Tibial artery (tissue), 4 donors: ENCODE results near the gene MED8.

ENCODE experiments used
- DNase-seq, 2 donors: peaks; one replicate each; pipeline ENCODE4 v3.0.0-alpha.2; 2019
- H3K27ac ChIP-seq, 2 donors: fragments of 200-600 bp; sonication (generic) in 1 of 2; 1 replicate in 1 of 2; 2 replicates in 1 of 2; pipeline ENCODE4 v1.5.1; 2018 to 2019; ENCODE audit warnings: mild to moderate bottlenecking in 1 of 2
- H3K27me3 ChIP-seq, 2 donors: fragments of 200-600 bp; sonication (generic) in 1 of 2; one replicate each; pipeline versions ENCODE4 v1.5.1 to v1.6.0; 2016 to 2019
- H3K36me3 ChIP-seq, 3 donors: fragments of 200-600 bp; sonication (generic) in 2 of 3; one replicate each; pipeline ENCODE4 v1.5.1; 2016 to 2019; ENCODE audit warnings: mild to moderate bottlenecking in 2 of 3
- H3K4me1 ChIP-seq, 4 donors: fragments of 200-600 bp; sonication (generic) in 2 of 4; 1 replicate in 3 of 4; 2 replicates in 1 of 4; pipeline ENCODE4 v1.5.1; 2016 to 2019
- H3K4me3 ChIP-seq, 2 donors: fragments of 200-600 bp; sonication (generic) in 1 of 2; 1 replicate in 1 of 2; 2 replicates in 1 of 2; pipeline ENCODE4 v1.5.1; 2018 to 2019; ENCODE audit warnings: mild to moderate bottlenecking in 2 of 2
- H3K9me3 ChIP-seq, 3 donors: fragments of 200-600 bp; sonication (generic) in 1 of 3; one replicate each; pipeline ENCODE4 v1.5.1; 2016 to 2019
- intact Hi-C: fragments of 100-400 bp; cut with DNase I; formaldehyde crosslinking; loops from one replicate; pipeline ENCODE4 v1.15.0; 2023; ENCODE audit warnings: low total_unique reads
- TF ChIP-seq, protein P1 (sequence below), 2 experiments: fragments of 200-600 bp in 1 of 2; fragments of 450-650 bp in 1 of 2; IDR thresholded peaks; one replicate each; pipeline ENCODE4 v1.5.1; 2017 to 2019; ENCODE audit warnings: antibody characterized with exemption in 2 of 2, mild to moderate bottlenecking in 1 of 2, moderate library complexity in 1 of 2

Gene MED8

DNA sequence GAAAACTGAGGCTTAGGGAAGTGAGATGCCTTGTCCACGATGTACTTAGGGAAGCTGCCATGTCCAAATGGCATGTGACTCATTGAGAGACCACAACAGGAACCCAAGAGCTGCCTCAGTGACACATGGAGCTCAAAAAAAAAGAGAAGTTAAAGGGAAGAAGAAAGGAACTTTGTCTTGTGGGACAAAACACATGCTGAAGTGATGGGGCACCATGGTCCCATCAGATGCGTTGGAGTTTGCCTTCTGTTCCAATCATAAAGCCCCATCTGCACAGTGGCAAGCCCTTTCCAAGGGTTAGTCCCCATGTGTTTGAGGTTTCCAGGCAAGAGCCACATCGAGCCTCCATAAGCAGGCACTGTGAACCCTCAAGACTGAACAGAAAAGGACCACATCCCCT is 8.0 kb downstream of the MED8 start:
- TF ChIP-seq, protein P1, sequence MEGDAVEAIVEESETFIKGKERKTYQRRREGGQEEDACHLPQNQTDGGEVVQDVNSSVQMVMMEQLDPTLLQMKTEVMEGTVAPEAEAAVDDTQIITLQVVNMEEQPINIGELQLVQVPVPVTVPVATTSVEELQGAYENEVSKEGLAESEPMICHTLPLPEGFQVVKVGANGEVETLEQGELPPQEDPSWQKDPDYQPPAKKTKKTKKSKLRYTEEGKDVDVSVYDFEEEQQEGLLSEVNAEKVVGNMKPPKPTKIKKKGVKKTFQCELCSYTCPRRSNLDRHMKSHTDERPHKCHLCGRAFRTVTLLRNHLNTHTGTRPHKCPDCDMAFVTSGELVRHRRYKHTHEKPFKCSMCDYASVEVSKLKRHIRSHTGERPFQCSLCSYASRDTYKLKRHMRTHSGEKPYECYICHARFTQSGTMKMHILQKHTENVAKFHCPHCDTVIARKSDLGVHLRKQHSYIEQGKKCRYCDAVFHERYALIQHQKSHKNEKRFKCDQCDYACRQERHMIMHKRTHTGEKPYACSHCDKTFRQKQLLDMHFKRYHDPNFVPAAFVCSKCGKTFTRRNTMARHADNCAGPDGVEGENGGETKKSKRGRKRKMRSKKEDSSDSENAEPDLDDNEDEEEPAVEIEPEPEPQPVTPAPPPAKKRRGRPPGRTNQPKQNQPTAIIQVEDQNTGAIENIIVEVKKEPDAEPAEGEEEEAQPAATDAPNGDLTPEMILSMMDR (IDR thresholded peaks at IDR 0.05): no peak
- H3K27ac ChIP-seq: no peak overlapping the region
- intact Hi-C loops: loop anchor here (10.0 kb wide), 1 partner anchor 157 kb away; no protein-coding TSS in a partner anchor
- no peaks in the 10 kb centered on the region for H3K9me3 ChIP-seq
- no peak overlapping the region for H3K4me3 ChIP-seq
- H3K4me1 ChIP-seq: no peaks in the 10 kb centered on the region
- peak in 1 of 2 donors; percentile 36 for DNase-seq
- no peaks in the 10 kb centered on the region for H3K27me3 ChIP-seq
- H3K36me3 ChIP-seq: peaks cover 33 to 77% (median 51%) of the 10 kb centered on the region in 3 donors

DNA sequence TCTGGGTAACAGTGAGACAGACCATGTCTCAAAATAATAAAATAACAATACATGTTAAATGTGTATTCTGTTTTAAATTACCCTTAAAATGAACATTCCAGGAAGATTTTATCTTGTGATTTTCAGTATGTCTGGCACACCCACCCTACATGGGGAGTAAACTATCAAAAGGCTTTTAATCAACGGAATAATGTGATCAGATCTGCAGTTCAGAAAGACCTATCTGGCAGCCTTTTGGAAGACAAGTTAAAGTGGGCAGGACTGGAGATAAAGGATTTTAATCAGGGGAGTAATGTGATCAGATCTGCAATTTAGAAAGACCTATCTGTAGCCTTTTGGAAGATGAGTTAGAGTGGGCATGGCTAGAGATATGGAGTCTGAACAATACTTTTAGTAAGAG is 10.1 kb downstream of the MED8 start:
- no peak for DNase-seq
- TF ChIP-seq, protein P1 (IDR thresholded peaks at IDR 0.05): no peak
- Histone ChIP-seq H3K9me3 (no peaks in the 10 kb centered on the region), H3K27me3 (no peaks in the 10 kb centered on the region), H3K27ac (no peak overlapping the region), H3K4me3 (no peak overlapping the region), H3K4me1 (no peaks in the 10 kb centered on the region), H3K36me3 (peaks cover 12 to 55% (median 33%) of the 10 kb centered on the region in 3 donors)
- intact Hi-C loops: no loop called here

DNA sequence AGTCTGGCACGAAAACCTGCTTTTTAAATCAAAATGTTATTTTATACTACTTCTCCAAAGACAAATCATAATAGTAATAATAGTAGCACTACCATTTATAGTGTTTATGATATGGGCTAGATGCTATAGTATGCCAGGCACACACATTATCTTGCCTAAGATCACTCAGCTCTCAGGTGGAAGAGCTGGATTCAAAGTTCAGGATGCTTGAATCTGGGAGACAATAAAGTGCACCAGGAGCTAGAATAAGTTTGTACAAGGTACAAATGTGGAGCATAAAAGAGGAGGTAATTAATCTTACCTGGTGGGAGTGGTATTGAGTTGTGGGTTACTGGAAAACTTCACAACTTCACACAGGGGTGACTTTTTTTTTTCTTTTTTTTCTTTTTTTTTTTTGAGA is 11.8 kb downstream of the MED8 start:
- Histone ChIP-seq H3K36me3 (peaks cover 2 to 45% (median 17%) of the 10 kb centered on the region in 3 donors), H3K4me1 (no peaks in the 10 kb centered on the region), H3K9me3 (no peaks in the 10 kb centered on the region), H3K4me3 (no peak overlapping the region), H3K27me3 (no peaks in the 10 kb centered on the region), H3K27ac (no peak overlapping the region)
- TF ChIP-seq, protein P1 (IDR thresholded peaks at IDR 0.05): no peak
- intact Hi-C loops: no loop called here
- no peak for DNase-seq

DNA sequence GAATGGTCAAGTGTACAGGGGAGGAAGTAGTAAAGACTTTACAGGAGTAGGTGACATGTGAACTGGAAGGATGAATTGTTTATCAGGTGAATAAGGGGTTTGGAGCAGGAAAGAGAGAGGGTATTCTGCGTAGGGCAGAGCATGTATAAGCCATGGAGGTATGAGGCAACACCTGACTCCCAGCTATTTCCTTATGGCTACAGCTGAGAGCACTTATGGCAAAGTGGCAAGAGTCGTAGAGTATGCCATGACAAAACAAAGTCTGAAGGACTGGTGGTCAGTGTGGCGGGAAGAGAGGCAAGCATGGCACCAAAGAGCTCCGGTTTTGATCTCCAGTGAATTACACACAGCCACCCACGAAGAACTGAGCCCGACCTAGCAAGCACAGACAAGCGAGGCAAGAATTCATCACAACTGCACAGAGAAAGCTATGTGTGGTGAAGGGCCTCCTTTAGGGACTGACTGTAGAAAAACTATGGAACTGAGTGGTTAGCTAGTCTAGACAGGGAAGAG is 12.8 kb downstream of the MED8 start:
- Histone ChIP-seq H3K4me3 (no peak overlapping the region), H3K27me3 (no peaks in the 10 kb centered on the region), H3K4me1 (no peaks in the 10 kb centered on the region), H3K36me3 (peaks cover 0 to 35% (median 6%) of the 10 kb centered on the region in 3 donors), H3K9me3 (no peaks in the 10 kb centered on the region), H3K27ac (no peak overlapping the region)
- intact Hi-C loops: no loop called here
- no peak for DNase-seq
- TF ChIP-seq, protein P1 (IDR thresholded peaks at IDR 0.05): no peak

DNA sequence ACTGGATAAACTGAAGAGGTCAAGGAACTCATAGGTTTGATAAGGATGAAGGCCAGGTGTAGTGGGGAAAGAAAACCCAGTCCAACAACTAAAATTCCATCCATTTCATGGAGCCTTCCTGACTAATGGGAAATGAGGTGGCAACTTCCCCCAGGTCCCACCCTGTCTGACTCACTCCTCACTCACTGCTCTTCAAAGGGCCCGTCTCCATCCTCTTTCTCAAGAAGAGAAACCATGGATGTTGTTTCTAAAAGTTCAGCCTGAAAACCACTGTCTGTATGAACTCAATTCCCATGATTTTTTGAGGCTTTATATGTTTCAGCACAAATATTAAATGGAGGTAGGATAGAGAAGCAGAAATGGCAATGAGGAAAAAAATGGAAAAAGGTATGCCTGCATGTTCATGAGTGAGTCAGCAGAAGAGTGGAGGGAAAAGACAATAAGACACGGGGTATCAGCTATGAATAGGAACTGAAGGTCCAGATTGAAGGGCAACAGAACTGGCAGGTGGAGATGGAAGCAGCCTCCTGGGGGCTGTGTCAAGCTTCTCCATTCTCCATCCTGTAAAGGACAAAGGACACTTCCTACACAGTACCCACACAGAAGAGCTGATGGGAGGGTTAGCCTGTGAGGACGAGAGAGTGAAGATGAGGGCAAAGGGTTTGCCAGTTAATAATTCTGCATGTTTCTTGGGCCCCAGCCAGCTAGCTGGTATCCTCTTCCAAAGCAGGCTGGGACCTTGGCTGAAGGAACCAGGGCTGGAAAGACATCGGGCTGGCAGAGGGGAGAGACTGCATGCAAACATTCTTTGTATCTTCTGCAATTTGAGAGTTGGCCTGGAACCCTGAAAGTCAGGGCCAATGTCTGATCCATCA is 16.3 kb downstream of the MED8 start:
- Histone ChIP-seq H3K4me1 (peaks cover 0 to 15% (median 10%) of the 10 kb centered on the region in 4 donors), H3K27me3 (no peaks in the 10 kb centered on the region), H3K4me3 (no peak overlapping the region), H3K36me3 (peaks cover 0 to 6% (median 3%) of the 10 kb centered on the region in 3 donors), H3K9me3 (no peaks in the 10 kb centered on the region), H3K27ac (no peak overlapping the region)
- intact Hi-C loops: no loop called here
- TF ChIP-seq, protein P1 (IDR thresholded peaks at IDR 0.05): no peak
- no peak for DNase-seq
